ENCODE measurements around the gene MARK1. TPM values are rescaled to one million over a fixed set of nuclear protein-coding genes. Genes with fewer than 3 reads are reported as not detected.

MARK1 gene
- under 1 TPM; 0.05 to 0.09 TPM for total RNA-seq

- Mint-ChIP-seq H3K27ac (peak within 1 kb of the TSS; percentile 24), H3K36me3 (ENCODE audit: low read depth) (peaks cover 6% of the 10 kb centered on the region), H3K4me3 (peak within 1 kb of the TSS; percentile 93), H3K27me3 (peaks cover 57% of the 10 kb centered on the region), H3K4me1 (peaks cover 9% of the 10 kb centered on the region), H3K9me3 (no peaks in the 10 kb centered on the region)
- peak; percentile 51 for ATAC-seq (replicated peaks)
Measured at GRCh38 chr1:220527908-220528678, at the start of gene MARK1. TSS of gene MARK1 (plus strand) at chr1:220528136. CDS start at chr1:220528823, 687 bp downstream.

GRCh38 chr1:220483700-220484099, 44.2 kb upstream of the MARK1 start:
- Mint-ChIP-seq H3K4me3 (no peak overlapping the region), H3K27me3 (peaks cover 29% of the 10 kb centered on the region), H3K27ac (no peak overlapping the region), H3K36me3 (ENCODE audit: low read depth) (no peaks in the 10 kb centered on the region), H3K9me3 (no peaks in the 10 kb centered on the region), H3K4me1 (no peaks in the 10 kb centered on the region)
- no peak for ATAC-seq (replicated peaks)

DNA sequence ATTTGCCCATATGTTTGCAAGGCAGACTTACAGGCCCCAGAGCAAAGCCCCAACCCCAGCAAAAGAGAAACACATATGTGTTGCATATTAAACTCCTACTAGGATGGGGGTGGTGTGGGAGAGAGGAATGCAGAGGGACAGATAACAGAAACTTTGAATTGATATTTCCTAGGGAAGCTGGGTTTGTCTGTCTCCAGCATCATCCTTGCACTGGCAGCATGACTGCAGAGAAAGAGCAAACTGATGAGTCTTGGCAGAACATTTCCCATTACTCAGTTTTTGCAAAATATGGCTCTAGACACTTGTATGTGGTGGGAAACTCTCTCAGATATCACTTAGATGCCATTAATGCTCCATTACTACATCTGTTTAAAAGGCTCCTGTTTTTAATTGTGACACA, 43.8 kb upstream of the MARK1 start:
- H3K27me3 Mint-ChIP-seq: peaks cover 33% of the 10 kb centered on the region
- no peaks in the 10 kb centered on the region for H3K4me1 Mint-ChIP-seq
- H3K36me3 Mint-ChIP-seq (ENCODE audit: low read depth): no peaks in the 10 kb centered on the region
- no peak for ATAC-seq (replicated peaks)
- no peak overlapping the region for H3K27ac Mint-ChIP-seq
- no peaks in the 10 kb centered on the region for H3K9me3 Mint-ChIP-seq
- H3K4me3 Mint-ChIP-seq: no peak overlapping the region

DNA sequence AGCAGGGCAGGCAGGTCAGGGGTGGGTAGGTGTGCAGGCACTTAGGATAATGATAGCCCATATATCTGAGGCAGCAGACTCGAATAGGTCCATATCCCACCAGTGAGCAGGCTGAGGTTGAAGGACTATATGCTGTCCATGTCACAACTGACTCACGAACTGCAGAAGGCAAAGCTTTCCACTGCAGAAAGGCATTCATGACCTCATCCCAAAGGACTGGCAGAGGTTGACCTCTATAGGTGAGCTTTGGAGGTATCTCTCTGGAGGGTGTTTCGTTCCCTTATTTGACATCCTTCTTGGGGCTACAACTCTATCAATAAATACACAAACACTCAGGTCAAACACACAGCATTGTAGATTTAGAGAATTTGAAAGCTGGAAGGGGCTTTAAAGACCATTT, 42.8 kb upstream of the MARK1 start:
- no peak overlapping the region for H3K27ac Mint-ChIP-seq
- H3K4me3 Mint-ChIP-seq: no peak overlapping the region
- H3K27me3 Mint-ChIP-seq: peaks cover 31% of the 10 kb centered on the region
- no peaks in the 10 kb centered on the region for H3K36me3 Mint-ChIP-seq (ENCODE audit: low read depth)
- no peaks in the 10 kb centered on the region for H3K4me1 Mint-ChIP-seq
- ATAC-seq (replicated peaks): no peak
- H3K9me3 Mint-ChIP-seq: no peaks in the 10 kb centered on the region

DNA sequence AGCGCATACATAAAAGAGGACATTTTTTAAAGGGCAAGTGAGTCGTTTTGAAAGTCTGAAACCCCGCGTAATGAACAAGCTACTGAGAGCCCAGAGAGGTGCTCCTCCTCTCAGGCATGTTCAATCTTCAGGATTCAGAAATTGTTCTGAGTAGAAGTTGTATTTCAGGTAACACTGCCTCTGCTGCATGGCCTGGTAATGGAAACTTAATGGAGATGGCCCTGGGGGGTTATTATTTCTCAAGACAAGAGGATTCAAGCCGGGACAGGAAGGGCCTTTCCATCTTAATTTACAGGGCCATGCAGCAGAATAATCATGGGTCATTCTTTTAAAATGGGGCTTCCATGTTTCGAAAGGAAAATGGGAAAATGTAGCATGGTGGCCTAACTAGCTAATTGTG, 42.1 kb upstream of the MARK1 start:
- no peaks in the 10 kb centered on the region for H3K36me3 Mint-ChIP-seq (ENCODE audit: low read depth)
- peaks cover 31% of the 10 kb centered on the region for H3K27me3 Mint-ChIP-seq
- H3K27ac Mint-ChIP-seq: no peak overlapping the region
- H3K4me3 Mint-ChIP-seq: no peak overlapping the region
- no peaks in the 10 kb centered on the region for H3K9me3 Mint-ChIP-seq
- no peak for ATAC-seq (replicated peaks)
- H3K4me1 Mint-ChIP-seq: no peaks in the 10 kb centered on the region

DNA sequence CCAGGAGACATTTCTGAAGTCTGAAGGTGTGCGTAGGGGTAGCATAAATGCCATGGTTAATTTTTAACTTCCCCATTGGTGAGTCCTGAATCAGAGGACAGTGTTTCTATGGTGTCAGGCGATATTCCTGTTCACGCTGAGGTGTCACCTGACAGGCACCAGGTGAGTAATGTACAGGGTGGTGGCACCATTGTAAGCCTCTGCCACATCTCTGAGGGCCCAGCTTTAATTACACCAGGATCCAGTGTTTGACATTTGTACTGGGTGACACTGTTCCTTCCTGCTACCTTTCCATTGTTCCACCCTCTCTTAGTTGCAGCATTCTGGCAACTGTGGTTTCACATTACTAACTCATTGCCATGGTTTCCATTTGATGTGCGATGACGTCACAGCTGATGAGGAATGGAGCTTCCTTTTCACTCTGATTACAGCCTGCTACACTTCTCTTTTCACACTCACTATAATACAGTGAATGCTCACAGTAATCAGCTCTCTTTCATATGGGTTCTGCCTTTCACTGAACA, 40.6 kb upstream of the MARK1 start:
- Mint-ChIP-seq H3K27ac (no peak overlapping the region), H3K4me1 (no peaks in the 10 kb centered on the region), H3K4me3 (no peak overlapping the region), H3K9me3 (no peaks in the 10 kb centered on the region), H3K36me3 (ENCODE audit: low read depth) (no peaks in the 10 kb centered on the region), H3K27me3 (peaks cover 28% of the 10 kb centered on the region)
- ATAC-seq (replicated peaks): peak; percentile 82

DNA sequence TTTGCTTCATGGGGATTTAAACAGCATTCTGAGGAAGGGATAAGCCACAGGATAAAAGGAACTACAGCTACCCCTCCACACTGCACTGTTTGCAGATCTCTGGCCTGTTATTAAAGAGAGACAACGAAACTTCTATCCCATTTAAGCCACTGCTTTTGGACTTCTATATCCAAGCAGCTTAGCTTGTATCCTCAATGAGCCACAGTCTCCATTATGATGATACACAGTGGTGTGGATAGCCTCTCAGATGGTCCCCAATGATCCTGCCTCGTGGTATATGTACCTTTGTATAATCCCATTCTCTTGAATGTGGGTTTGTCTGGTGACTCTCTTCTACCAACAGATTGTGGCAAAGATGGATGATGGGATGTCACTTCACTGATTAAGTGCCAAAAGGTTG, 36.0 kb upstream of the MARK1 start:
- no peak overlapping the region for H3K27ac Mint-ChIP-seq
- H3K4me3 Mint-ChIP-seq: no peak overlapping the region
- no peak for ATAC-seq (replicated peaks)
- no peaks in the 10 kb centered on the region for H3K36me3 Mint-ChIP-seq (ENCODE audit: low read depth)
- peaks cover 22% of the 10 kb centered on the region for H3K27me3 Mint-ChIP-seq
- H3K4me1 Mint-ChIP-seq: no peaks in the 10 kb centered on the region
- no peaks in the 10 kb centered on the region for H3K9me3 Mint-ChIP-seq

GRCh38 chr1:220497220-220497947, 30.6 kb upstream of the MARK1 start:
- Mint-ChIP-seq H3K36me3 (ENCODE audit: low read depth) (no peaks in the 10 kb centered on the region), H3K4me3 (no peak overlapping the region), H3K27ac (no peak overlapping the region), H3K4me1 (no peaks in the 10 kb centered on the region), H3K9me3 (no peaks in the 10 kb centered on the region), H3K27me3 (peaks cover 24% of the 10 kb centered on the region)
- ATAC-seq (replicated peaks): no peak

GRCh38 chr1:220498188-220498587, 29.7 kb upstream of the MARK1 start:
- H3K27ac Mint-ChIP-seq: no peak overlapping the region
- no peaks in the 10 kb centered on the region for H3K36me3 Mint-ChIP-seq (ENCODE audit: low read depth)
- no peaks in the 10 kb centered on the region for H3K4me1 Mint-ChIP-seq
- no peak overlapping the region for H3K4me3 Mint-ChIP-seq
- ATAC-seq (replicated peaks): no peak
- H3K9me3 Mint-ChIP-seq: no peaks in the 10 kb centered on the region
- H3K27me3 Mint-ChIP-seq: peaks cover 24% of the 10 kb centered on the region

DNA sequence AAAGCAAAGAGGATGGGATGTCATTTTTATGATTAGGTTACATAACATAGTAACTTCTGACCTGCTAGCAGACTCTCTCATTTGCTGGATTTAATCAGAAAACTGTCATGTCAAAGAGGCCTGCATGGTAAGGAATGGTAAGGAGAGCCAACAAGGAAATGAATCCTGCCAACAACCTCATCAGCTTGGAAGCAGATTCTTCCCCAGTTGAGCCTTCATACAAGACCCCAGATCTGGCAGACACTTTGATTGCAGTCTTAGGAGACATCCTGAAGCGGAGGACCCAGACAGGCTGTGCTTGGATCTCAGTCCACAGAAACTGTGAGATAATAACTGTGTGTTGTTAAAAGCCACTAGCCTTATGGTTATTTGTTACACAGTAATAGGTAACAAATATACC, 27.6 kb upstream of the MARK1 start:
- H3K4me3 Mint-ChIP-seq: no peak overlapping the region
- no peak for ATAC-seq (replicated peaks)
- H3K36me3 Mint-ChIP-seq (ENCODE audit: low read depth): no peaks in the 10 kb centered on the region

DNA sequence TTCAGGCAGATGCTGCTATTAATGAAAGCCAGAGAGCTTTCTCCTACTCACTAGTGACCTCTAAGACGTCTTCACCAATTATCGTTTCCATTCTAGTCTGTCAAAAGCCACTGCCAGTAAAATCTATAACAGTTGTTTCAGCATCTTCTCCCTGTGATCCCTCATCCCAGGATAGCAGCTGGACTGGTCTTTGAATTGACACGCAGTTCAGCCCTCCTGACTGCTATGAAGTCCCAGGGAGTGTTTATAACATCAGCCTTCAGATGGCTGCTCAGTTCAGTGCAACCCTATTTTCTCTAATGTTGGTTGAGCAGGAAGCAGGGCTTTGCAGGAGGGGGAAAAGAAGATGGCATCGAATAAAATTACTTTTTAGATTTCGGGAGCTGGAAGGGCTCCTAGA, 23.6 kb upstream of the MARK1 start:
- no peak for ATAC-seq (replicated peaks)
- no peaks in the 10 kb centered on the region for H3K9me3 Mint-ChIP-seq
- no peak overlapping the region for H3K27ac Mint-ChIP-seq
- H3K4me3 Mint-ChIP-seq: no peak overlapping the region
- H3K4me1 Mint-ChIP-seq: no peaks in the 10 kb centered on the region
- H3K36me3 Mint-ChIP-seq (ENCODE audit: low read depth): no peaks in the 10 kb centered on the region
- H3K27me3 Mint-ChIP-seq: peaks cover 6% of the 10 kb centered on the region

More for the DNA sequence above, 27.6 kb upstream of the MARK1 start:
- Mint-ChIP-seq H3K27me3 (peaks cover 19% of the 10 kb centered on the region), H3K27ac (no peak overlapping the region), H3K9me3 (no peaks in the 10 kb centered on the region), H3K4me1 (no peaks in the 10 kb centered on the region)

DNA sequence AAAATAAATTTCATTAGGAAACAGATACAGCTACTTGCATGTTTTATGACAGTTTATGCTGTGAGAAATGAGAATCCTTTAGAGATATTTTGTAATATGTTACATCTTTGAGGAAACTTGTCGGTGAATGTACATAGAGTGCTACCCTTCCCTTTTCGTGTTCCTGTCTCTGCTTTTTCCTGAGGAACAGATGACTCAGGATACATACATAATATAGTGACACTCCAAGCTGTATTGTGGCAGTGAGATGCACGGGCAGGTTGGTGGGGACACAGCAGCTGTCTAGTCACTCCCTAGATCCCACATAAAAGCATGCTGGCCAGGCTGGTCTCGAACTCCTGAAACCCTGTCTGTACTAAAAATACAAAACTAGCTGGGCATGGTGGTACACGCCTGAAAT, 20.9 kb upstream of the MARK1 start:
- no peaks in the 10 kb centered on the region for H3K9me3 Mint-ChIP-seq
- no peak for ATAC-seq (replicated peaks)
- H3K4me3 Mint-ChIP-seq: no peak overlapping the region
- peaks cover 4% of the 10 kb centered on the region for H3K27me3 Mint-ChIP-seq
- H3K36me3 Mint-ChIP-seq (ENCODE audit: low read depth): no peaks in the 10 kb centered on the region
- H3K4me1 Mint-ChIP-seq: no peaks in the 10 kb centered on the region
- H3K27ac Mint-ChIP-seq: no peak overlapping the region

GRCh38 chr1:220511179-220511578, 16.8 kb upstream of the MARK1 start:
- H3K4me1 Mint-ChIP-seq: no peaks in the 10 kb centered on the region
- no peak for ATAC-seq (replicated peaks)
- H3K9me3 Mint-ChIP-seq: no peaks in the 10 kb centered on the region

GRCh38 chr1:220511785-220512184, 16.2 kb upstream of the MARK1 start:
- H3K27ac Mint-ChIP-seq: no peak overlapping the region
- H3K4me3 Mint-ChIP-seq: no peak overlapping the region
- no peaks in the 10 kb centered on the region for H3K4me1 Mint-ChIP-seq
- no peaks in the 10 kb centered on the region for H3K36me3 Mint-ChIP-seq (ENCODE audit: low read depth)
- H3K27me3 Mint-ChIP-seq: peaks cover 12% of the 10 kb centered on the region
- ATAC-seq (replicated peaks): no peak
- H3K9me3 Mint-ChIP-seq: no peaks in the 10 kb centered on the region

More at GRCh38 chr1:220511179-220511578, 16.8 kb upstream of the MARK1 start:
- Mint-ChIP-seq H3K27ac (no peak overlapping the region), H3K27me3 (peaks cover 8% of the 10 kb centered on the region), H3K4me3 (no peak overlapping the region), H3K36me3 (ENCODE audit: low read depth) (no peaks in the 10 kb centered on the region)

DNA sequence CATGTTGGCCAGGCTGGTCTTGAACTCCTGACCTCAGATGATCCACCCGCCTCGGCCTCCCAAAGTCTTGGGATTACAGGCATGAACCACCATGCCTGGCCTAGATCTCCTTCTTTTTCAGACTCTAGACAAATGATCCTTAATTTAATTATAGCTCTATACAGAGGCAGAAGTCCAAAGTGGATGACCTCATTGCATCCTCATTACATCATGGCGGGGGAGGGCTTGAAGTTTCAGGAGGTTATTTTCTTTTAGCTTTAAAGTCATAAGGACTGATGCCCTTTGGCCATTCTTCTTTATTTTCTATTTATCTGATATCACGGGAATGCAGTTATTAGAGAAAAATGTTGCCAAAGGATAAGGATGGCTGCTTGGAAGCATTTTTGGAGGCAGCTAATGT, 14.1 kb upstream of the MARK1 start:
- Mint-ChIP-seq H3K36me3 (ENCODE audit: low read depth) (no peaks in the 10 kb centered on the region), H3K4me1 (no peaks in the 10 kb centered on the region), H3K4me3 (no peak overlapping the region), H3K9me3 (peaks cover 4% of the 10 kb centered on the region), H3K27me3 (peaks cover 26% of the 10 kb centered on the region), H3K27ac (no peak overlapping the region)
- no peak for ATAC-seq (replicated peaks)
